GM12875 (cell line): ENCODE results near the gene DNAJB5.

Source experiments
- H3K4me3 ChIP-seq: one replicate; pipeline ENCODE4 v1.5.1; 2011; ENCODE audit warnings: low read depth, low read length, control low read depth
- CTCF ChIP-seq: IDR thresholded peaks from 2 replicates; pipeline ENCODE4 v1.5.1; 2011; ENCODE audit warnings: low read depth, mild to moderate bottlenecking, control low read depth, inconsistent platforms, low read length, moderate library complexity, borderline replicate concordance; ENCODE audit not compliant: insufficient read depth

Gene DNAJB5

GRCh38 chr9:34959461-34959860 lies 30.1 kb upstream of the DNAJB5 start:
- H3K4me3 ChIP-seq = no peak overlapping the region
- no peak for TF ChIP-seq CTCF

DNA sequence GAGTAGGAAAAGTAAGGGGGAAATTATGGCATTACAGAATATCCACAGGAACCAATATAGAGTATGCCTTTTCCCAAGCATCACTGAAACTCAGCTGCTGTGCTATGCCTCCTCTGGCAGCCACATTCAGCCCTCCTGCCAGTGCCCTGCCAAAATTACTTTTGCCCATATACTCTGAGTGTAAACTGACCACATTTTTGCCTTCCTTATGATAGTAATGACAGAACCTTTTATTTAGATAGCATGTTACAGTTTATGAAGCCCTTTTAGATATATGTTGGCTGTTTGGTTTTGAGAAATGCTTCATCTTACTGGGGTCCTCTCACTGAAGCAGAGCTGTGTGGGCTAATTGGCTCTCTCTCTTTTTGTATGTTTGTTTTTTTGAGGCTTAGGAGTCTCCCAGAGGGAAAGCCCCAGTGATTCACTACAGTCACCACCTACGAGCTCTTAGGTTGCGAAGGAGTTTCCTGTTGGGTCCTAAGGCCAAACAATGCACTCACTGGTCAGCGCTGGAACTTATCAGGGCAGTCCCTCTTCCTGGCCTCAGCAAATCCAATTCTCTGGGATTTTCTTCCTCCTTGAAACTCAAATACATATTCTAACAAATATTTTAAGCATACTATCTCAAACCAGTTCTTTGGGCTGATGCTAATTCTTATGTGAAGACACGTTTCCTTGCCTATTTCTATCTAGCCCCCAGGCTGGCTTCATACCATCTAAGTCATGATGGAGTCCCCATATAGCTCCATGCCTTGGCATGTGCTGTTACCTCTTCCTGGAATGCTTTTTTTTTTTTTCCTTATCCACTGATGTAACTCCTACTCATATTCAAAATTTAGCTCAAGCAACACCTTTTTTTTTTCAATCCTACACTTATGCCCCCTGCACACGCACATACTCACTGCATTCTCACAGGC lies 27.7 kb upstream of the DNAJB5 start:
- no peak for TF ChIP-seq CTCF
- no peak overlapping the region for H3K4me3 ChIP-seq

DNA sequence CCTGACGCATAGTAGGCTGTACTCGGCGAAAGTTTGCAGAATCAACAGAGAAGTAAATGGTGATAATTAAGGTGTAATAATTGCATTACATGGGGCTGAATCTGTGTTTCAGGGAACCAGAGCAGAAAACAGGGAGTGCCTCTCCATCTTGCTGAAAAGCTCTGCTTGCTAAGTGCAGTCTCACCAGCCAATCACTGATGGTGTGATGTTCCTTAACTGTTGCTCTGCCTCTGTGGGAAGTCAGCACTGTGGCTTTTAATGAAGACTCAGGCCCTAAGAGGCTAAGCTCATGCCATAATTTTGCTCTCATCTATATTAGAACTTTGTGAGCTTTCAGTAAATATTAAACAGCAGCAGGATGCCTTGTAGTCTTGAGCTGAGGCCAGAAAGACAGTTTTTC lies 27.0 kb upstream of the DNAJB5 start:
- no peak overlapping the region for H3K4me3 ChIP-seq
- no peak for TF ChIP-seq CTCF

- H3K4me3 ChIP-seq = no peak overlapping the region
These were observed 26.0 kb upstream of the DNAJB5 start for GRCh38 chr9:34963552-34963951.

GRCh38 chr9:34964458-34964857 lies 25.1 kb upstream of the DNAJB5 start:
- no peak for TF ChIP-seq CTCF

More at GRCh38 chr9:34963552-34963951, 26.0 kb upstream of the DNAJB5 start:
- TF ChIP-seq CTCF = no peak

DNA sequence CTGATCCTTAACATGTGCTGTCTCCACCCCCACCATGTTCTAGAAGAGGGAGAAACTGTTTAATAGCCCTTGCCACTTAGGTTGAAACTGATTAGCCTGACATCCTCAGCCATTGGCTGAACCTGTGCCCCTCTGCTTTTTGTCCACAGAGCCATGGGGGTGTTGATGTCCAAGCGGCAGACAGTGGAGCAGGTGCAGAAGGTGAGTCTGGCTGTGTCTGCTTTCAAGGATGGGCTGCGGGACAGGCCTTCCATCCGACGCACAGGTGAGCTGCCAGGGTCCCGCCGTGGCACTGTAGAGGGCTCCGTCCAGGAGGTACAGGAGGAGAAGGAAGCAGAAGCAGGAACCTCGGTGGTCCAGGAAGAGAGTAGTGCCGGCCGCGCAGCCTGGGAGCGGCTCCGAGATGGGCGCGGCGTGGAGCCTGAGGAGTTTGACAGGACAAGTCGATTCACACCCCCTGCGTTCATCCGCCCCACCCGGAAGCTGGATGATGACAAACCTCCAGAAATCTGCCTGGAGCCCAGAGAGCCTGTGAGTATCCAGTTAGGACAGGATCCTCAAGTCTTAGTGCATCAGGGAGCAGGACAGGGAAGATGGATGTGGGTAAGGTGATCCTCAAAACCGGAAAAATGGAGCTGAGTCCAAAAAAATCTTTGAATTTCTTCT lies 18.3 kb upstream of the DNAJB5 start:
- no peak for TF ChIP-seq CTCF
- no peak overlapping the region for H3K4me3 ChIP-seq

More at GRCh38 chr9:34964458-34964857, 25.1 kb upstream of the DNAJB5 start:
- H3K4me3 ChIP-seq = no peak overlapping the region
